NCI-H446 treated with DMSO at 0.1 percent for 48 hours (cell line): ENCODE measurements around the gene PACSIN3.

Experiments used
- DNase-seq: peaks from one replicate; lab custom pipeline; 2025; lab: John Stamatoyannopoulos, UW

PACSIN3 gene

GRCh38 chr11:47176328-47177228, 9.7 kb downstream of the PACSIN3 start, which contains the start of gene ARFGAP2:
TSS of gene ARFGAP2 (minus strand) at chr11:47176879. CDS start at chr11:47176853, 26 bp downstream.
- DNase-seq = peak; percentile 91

- no peak for DNase-seq
Measured at GRCh38 chr11:47175746-47176327, 10.4 kb downstream of the PACSIN3 start.

GRCh38 chr11:47172740-47173336, 13.4 kb downstream of the PACSIN3 start:
- no peak for DNase-seq

- no peak for DNase-seq
Measured at GRCh38 chr11:47171856-47172255, 14.4 kb downstream of the PACSIN3 start.

- no peak for DNase-seq
Measured at GRCh38 chr11:47171061-47171838, 15.0 kb downstream of the PACSIN3 start.

- no peak for DNase-seq
Measured at GRCh38 chr11:47166368-47166767, 19.9 kb downstream of the PACSIN3 start.

GRCh38 chr11:47165253-47165840, 20.9 kb downstream of the PACSIN3 start:
- DNase-seq = no peak

- no peak for DNase-seq
Measured at GRCh38 chr11:47164321-47164720, 21.9 kb downstream of the PACSIN3 start.

- DNase-seq = no peak
Measured at GRCh38 chr11:47163898-47164297, 22.3 kb downstream of the PACSIN3 start.

- DNase-seq = no peak
Measured at GRCh38 chr11:47163193-47163592, 23.0 kb downstream of the PACSIN3 start.

GRCh38 chr11:47162426-47162825, 23.8 kb downstream of the PACSIN3 start:
- DNase-seq = no peak

- DNase-seq = no peak
Measured at GRCh38 chr11:47161890-47162289, 24.3 kb downstream of the PACSIN3 start.

- DNase-seq = peak; percentile 43
Measured at GRCh38 chr11:47161134-47161854, 24.9 kb downstream of the PACSIN3 start.

GRCh38 chr11:47160753-47161133, 25.5 kb downstream of the PACSIN3 start:
- DNase-seq = no peak

GRCh38 chr11:47158242-47158641, 28.0 kb downstream of the PACSIN3 start:
- DNase-seq = no peak

- DNase-seq = no peak
Measured at GRCh38 chr11:47157805-47158204, 28.4 kb downstream of the PACSIN3 start.

GRCh38 chr11:47156951-47157350, 29.3 kb downstream of the PACSIN3 start:
- no peak for DNase-seq

- no peak for DNase-seq
Measured at GRCh38 chr11:47156333-47156732, 29.9 kb downstream of the PACSIN3 start.

- no peak for DNase-seq
Measured at GRCh38 chr11:47155879-47156278, 30.4 kb downstream of the PACSIN3 start.

GRCh38 chr11:47154616-47155570, 31.3 kb downstream of the PACSIN3 start:
- no peak for DNase-seq
